Hepatocyte (in vitro differentiated cells): ENCODE data around the gene VEGFD. TPM values are rescaled to one million over a fixed set of nuclear protein-coding genes. Genes with fewer than 3 reads are reported as not detected.

ENCODE experiments used
- DNase-seq: peaks from one replicate; pipeline ENCODE4 v3.0.0-alpha.2; 2016; ENCODE audit warnings: low spot score
- H2AFZ ChIP-seq: fragments of 200-600 bp; sonication (generic); 2 replicates; pipeline ENCODE4 v1.6.0; 2016; ENCODE audit warnings: antibody characterized with exemption, mild to moderate bottlenecking
- H3K27ac ChIP-seq: fragments of 200-600 bp; sonication (generic); 2 replicates; pipeline ENCODE4 v1.5.1; 2016; ENCODE audit warnings: mild to moderate bottlenecking
- H3K27me3 ChIP-seq: fragments of 200-600 bp; sonication (generic); 2 replicates; pipeline ENCODE4 v1.6.1; 2016
- H3K36me3 ChIP-seq: fragments of 200-600 bp; sonication (generic); replicated peaks from 2 replicates; pipeline ENCODE4 v1.5.1; 2016; ENCODE audit warnings: low read depth; ENCODE audit not compliant: insufficient read depth
- H3K4me1 ChIP-seq: fragments of 200-600 bp; sonication (generic); 2 replicates; pipeline ENCODE4 v1.5.1; 2016; ENCODE audit warnings: mild to moderate bottlenecking, moderate library complexity; ENCODE audit not compliant: insufficient read depth
- H3K4me2 ChIP-seq: fragments of 200-600 bp; sonication (generic); 2 replicates; pipeline ENCODE4 v1.6.0; 2016
- H3K4me3 ChIP-seq: fragments of 200-600 bp; sonication (generic); 2 replicates; pipeline ENCODE4 v1.5.1; 2016; ENCODE audit warnings: mild to moderate bottlenecking
- H3K79me2 ChIP-seq: fragments of 200-600 bp; sonication (generic); 2 replicates; pipeline ENCODE4 v1.6.0; 2017; ENCODE audit warnings: mild to moderate bottlenecking
- H3K9me2 ChIP-seq: fragments of 200-600 bp; sonication (generic); replicated peaks from 2 replicates; pipeline ENCODE4 v1.6.0; 2017; ENCODE audit warnings: mild to moderate bottlenecking; ENCODE audit not compliant: insufficient read depth
- H3K9me3 ChIP-seq: fragments of 200-600 bp; sonication (generic); 2 replicates; pipeline ENCODE4 v1.5.1; 2016; ENCODE audit warnings: low read depth, mild to moderate bottlenecking
- H4K20me1 ChIP-seq: fragments of 200-600 bp; sonication (generic); 2 replicates; pipeline ENCODE4 v1.6.0; 2016; ENCODE audit warnings: mild to moderate bottlenecking; ENCODE audit not compliant: insufficient read depth, poor library complexity, severe bottlenecking
- EZH2 ChIP-seq: fragments of 200-600 bp; sonication (generic); IDR thresholded peaks from 2 replicates; pipeline ENCODE4 v1.6.1; 2016; ENCODE audit warnings: antibody characterized with exemption, mild to moderate bottlenecking, borderline replicate concordance
- EZH2phosphoT487 ChIP-seq: fragments of 200-600 bp; sonication (generic); IDR thresholded peaks from one replicate; pipeline ENCODE4 v1.6.1; 2018; ENCODE audit warnings: antibody characterized with exemption, mild to moderate bottlenecking, low read depth, moderate library complexity; ENCODE audit not compliant: unreplicated experiment, severe bottlenecking
- WGBS: methylation state at CpG from one replicate; pipeline ENCODE4 v1.1.6; 2016; ENCODE audit warnings: low lambda C conversion rate; ENCODE audit errors: missing lambda C conversion rate; 5-methylcytosine and 5-hydroxymethylcytosine counted together
- polyA plus RNA-seq: library from polyadenylated mRNA; unstranded; fragments of >200 nt; fragmentation: Nextera tagmentation; extraction: Ambion mirVana; gene quantifications from 2 replicates; pipeline ENCODE4 v1.2.1, GENCODE V29; 2016
- total RNA-seq: library from RNA; depleted of rRNA; stranded (reverse); fragments of >200 nt; gene quantifications from 2 replicates; pipeline ENCODE4 v1.2.3, GENCODE V29; 2014
- TF ChIP-seq, protein P1 (sequence below): fragments of 200-600 bp; sonication (generic); IDR thresholded peaks from 2 replicates; pipeline ENCODE4 v1.5.1; 2016; ENCODE audit warnings: antibody characterized with exemption, mild to moderate bottlenecking; ENCODE audit not compliant: poor library complexity

Gene VEGFD
- total and polyA plus RNA-seq, 2 experiments from 2014 or later: 0.39 to 0.80 TPM

DNA sequence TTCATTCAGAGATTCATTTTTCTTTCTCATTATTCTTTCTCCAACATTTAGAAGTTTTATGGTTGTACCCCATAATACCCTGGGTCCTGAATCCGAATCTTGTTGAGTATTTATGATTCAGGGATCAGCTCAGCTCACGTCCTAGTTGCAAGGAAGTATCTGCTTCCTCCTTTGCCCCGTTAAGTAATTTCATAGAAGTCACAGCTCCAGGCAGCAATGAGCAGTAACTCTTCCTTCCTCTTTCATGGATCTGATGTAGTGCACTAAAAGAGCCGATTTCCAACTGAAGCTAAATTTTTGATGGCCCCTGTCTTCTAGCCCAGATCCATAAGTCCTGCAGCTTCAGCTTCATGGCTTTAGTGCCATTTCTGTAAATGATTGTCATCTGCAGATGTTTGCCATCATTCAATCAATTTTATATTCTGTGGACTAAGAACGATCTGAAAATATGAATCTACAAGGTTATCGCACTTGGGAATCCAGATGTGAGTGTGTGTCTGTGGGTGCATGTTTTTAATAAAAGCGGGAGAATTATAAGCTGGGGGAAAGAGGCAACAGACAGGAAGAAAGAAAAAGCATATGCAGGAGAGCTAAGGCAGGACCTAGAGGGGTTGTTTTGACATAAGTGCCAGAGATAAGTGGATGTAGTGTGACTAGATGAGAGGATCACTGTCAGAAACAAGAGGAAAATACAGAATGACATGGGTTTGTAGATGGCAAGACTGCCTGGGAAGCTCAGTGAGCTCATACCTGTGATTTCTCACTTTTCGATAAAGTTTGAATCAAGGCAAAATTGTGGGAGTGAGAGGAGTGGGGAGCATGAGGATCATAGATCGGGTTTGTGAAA lies 17.5 kb downstream of the VEGFD start:
- Histone ChIP-seq H4K20me1 (no peaks in the 10 kb centered on the region), H3K4me1 (peaks cover 7% of the 10 kb centered on the region), H3K27me3 (peaks cover 4% of the 10 kb centered on the region), H3K4me3 (no peak overlapping the region), H2AFZ (no peak overlapping the region), H3K9me3 (no peaks in the 10 kb centered on the region), H3K9me2 (no peaks in the 10 kb centered on the region), H3K27ac (no peak overlapping the region), H3K4me2 (no peak overlapping the region), H3K79me2 (no peaks in the 10 kb centered on the region), H3K36me3 (no peaks in the 10 kb centered on the region)
- no peak for DNase-seq
- WGBS: 73% methylated on average over 9 of the region's 9 CpGs
- TF ChIP-seq, protein P1, sequence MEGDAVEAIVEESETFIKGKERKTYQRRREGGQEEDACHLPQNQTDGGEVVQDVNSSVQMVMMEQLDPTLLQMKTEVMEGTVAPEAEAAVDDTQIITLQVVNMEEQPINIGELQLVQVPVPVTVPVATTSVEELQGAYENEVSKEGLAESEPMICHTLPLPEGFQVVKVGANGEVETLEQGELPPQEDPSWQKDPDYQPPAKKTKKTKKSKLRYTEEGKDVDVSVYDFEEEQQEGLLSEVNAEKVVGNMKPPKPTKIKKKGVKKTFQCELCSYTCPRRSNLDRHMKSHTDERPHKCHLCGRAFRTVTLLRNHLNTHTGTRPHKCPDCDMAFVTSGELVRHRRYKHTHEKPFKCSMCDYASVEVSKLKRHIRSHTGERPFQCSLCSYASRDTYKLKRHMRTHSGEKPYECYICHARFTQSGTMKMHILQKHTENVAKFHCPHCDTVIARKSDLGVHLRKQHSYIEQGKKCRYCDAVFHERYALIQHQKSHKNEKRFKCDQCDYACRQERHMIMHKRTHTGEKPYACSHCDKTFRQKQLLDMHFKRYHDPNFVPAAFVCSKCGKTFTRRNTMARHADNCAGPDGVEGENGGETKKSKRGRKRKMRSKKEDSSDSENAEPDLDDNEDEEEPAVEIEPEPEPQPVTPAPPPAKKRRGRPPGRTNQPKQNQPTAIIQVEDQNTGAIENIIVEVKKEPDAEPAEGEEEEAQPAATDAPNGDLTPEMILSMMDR: no peak
- no peak for TF ChIP-seq EZH2phosphoT487
- TF ChIP-seq EZH2: no peak

DNA sequence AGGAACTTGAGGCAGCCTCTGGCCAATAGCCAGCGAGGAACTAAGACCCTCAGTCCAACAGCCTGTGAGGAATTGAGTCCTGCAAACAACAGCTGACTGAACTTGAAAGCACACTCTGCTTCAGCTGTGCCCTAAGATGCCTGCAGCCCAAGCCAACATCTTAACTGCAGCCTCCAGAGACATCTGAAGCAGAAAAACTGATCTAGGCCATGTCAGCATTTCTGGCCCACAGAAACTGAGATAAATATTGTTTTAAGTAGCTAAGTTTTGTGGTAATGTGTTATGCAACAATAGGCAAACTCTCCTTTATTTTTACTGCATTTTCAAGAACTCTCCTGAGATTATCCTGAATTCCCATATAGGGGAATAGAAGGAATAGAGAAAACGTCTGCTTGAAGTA lies 24.5 kb downstream of the VEGFD start:
- Histone ChIP-seq H4K20me1 (no peaks in the 10 kb centered on the region), H3K27me3 (no peaks in the 10 kb centered on the region), H3K4me1 (no peaks in the 10 kb centered on the region), H2AFZ (no peak overlapping the region), H3K4me2 (no peak overlapping the region), H3K79me2 (no peaks in the 10 kb centered on the region), H3K36me3 (no peaks in the 10 kb centered on the region), H3K4me3 (no peak overlapping the region), H3K27ac (no peak overlapping the region), H3K9me2 (no peaks in the 10 kb centered on the region), H3K9me3 (no peaks in the 10 kb centered on the region)
- TF ChIP-seq EZH2phosphoT487: no peak
- TF ChIP-seq EZH2: no peak
- TF ChIP-seq, protein P1: no peak
- WGBS: 79% methylated on average over 2 of the region's 2 CpGs
- no peak for DNase-seq

DNA sequence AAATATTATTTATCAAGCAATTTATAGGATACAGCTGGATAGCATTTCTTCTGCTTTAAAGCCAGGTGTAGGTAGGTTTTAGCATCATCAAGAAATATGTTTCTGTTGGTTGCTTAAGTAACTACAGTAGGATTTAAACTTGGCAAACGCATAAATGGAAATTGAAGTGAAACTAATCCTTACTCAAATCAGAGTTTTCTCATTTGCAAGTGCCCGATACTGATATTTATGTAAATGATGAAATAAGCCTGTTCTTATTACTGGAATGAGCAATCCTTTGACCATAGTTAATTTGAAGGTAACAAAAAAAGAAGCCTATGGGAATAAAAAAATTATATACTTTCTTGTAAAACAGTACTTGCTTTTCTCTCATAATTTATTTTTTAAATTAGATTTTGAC lies 25.7 kb downstream of the VEGFD start:
- H3K4me2 ChIP-seq: no peak overlapping the region
- H3K36me3 ChIP-seq: no peaks in the 10 kb centered on the region
- no peaks in the 10 kb centered on the region for H3K9me3 ChIP-seq
- no peak for TF ChIP-seq EZH2
- no peak for TF ChIP-seq EZH2phosphoT487
- TF ChIP-seq, protein P1: no peak
- no peaks in the 10 kb centered on the region for H3K4me1 ChIP-seq
- H3K79me2 ChIP-seq: no peaks in the 10 kb centered on the region
- 90% methylated on average over 2 of the region's 2 CpGs for WGBS
- H3K27ac ChIP-seq: no peak overlapping the region
- H2AFZ ChIP-seq: no peak overlapping the region
- H3K27me3 ChIP-seq: no peaks in the 10 kb centered on the region
- H4K20me1 ChIP-seq: no peaks in the 10 kb centered on the region
- H3K4me3 ChIP-seq: no peak overlapping the region
- no peaks in the 10 kb centered on the region for H3K9me2 ChIP-seq
- DNase-seq: no peak
